HepG2 (cell line): Measurements from ENCODE around the gene SIGLEC14. TPM values are rescaled to one million over a fixed set of nuclear protein-coding genes. Genes with fewer than 3 reads are reported as not detected.

ENCODE experiments used
- ATAC-seq: fragments of 200-7000 bp; cut with Tn5 transposase; 3 replicates; pipeline ENCODE4 v1.9.1; 2020; ENCODE audit warnings: mild to moderate bottlenecking, moderate library complexity
- BruUV-seq: library from RNA; stranded (reverse); fragments of 400-500 nt; replicated peaks from 2 replicates; lab custom pipeline; 2021; lab: Mats Ljungman, UMichigan
- CTCF ChIA-PET: fragments of 300-600 bp; formaldehyde crosslinking; extraction: SDS; loops from one replicate; lab custom pipeline; 2021; ENCODE audit warnings: low total read pairs, inconsistent platforms, low intra/inter-chr PET ratio; lab: Yijun Ruan, JAX
- POLR2A ChIA-PET: fragments of 350-600 bp; sonication (Branson Sonifier 250); formaldehyde crosslinking; loops from one replicate; lab custom pipeline; 2020; ENCODE audit warnings: antibody characterized with exemption, inconsistent platforms; lab: Yijun Ruan, JAX
- DNase-seq: peaks from one replicate; pipeline ENCODE4 v3.0.0-alpha.2; 2015; ENCODE audit warnings: low spot score
- FAIRE-seq: peaks from 3 replicates; lab custom pipeline; 2011; peaks lifted over from hg19 to GRCh38; lab: Jason Lieb, UNC
- H2AFZ ChIP-seq: one replicate; pipeline ENCODE4 v1.6.1; 2011; ENCODE audit warnings: low read length, inconsistent platforms
- H3K27ac ChIP-seq: fragments of 300-600 bp; 3 replicates; pipeline ENCODE4 v1.8.0; 2011; ENCODE audit warnings: mixed run types, mild to moderate bottlenecking, mixed read lengths, low read length, inconsistent platforms; ENCODE audit not compliant: insufficient read depth; ENCODE audit errors: extremely low read length
- H3K27me3 ChIP-seq, 2 experiments: fragments of 200-600 bp in 1 of 2; 2 replicates in 1 of 2; 3 replicates in 1 of 2; pipeline versions ENCODE4 v1.6.0 to v1.8.0; 2011; ENCODE audit warnings: low read length in 2 of 2, mild to moderate bottlenecking in 2 of 2, moderate library complexity in 2 of 2, inconsistent platforms in 1 of 2; ENCODE audit not compliant: insufficient read depth in 2 of 2, control insufficient read depth in 1 of 2
- H3K36me3 ChIP-seq, 2 experiments: fragments of 200-600 bp in 1 of 2; replicated peaks in 1 of 2; 2 replicates in 1 of 2; 3 replicates in 1 of 2; pipeline versions ENCODE4 v1.5.1 to v1.8.0; 2011; ENCODE audit warnings: low read length in 2 of 2, inconsistent platforms in 1 of 2; ENCODE audit not compliant: insufficient read depth in 2 of 2, control insufficient read depth in 1 of 2
- H3K4me1 ChIP-seq: 2 replicates; pipeline ENCODE4 v1.5.1; 2012; ENCODE audit warnings: low read length, inconsistent platforms; ENCODE audit not compliant: insufficient read depth
- H3K4me2 ChIP-seq: 2 replicates; pipeline ENCODE4 v1.6.0; 2011; ENCODE audit warnings: low read depth, low read length, inconsistent platforms
- H3K4me3 ChIP-seq, 3 experiments: fragments of 200-600 bp in 1 of 3; sonication (generic), shearing (Covaris generic) in 1 of 3; replicated peaks in 1 of 3; 2 replicates each; pipeline ENCODE4 v1.5.1; 2011 to 2016; ENCODE audit warnings: low read length in 3 of 3, inconsistent platforms in 2 of 3, low read depth in 2 of 3, mild to moderate bottlenecking in 2 of 3, control low read depth in 1 of 3, mixed read lengths in 1 of 3; ENCODE audit not compliant: insufficient read depth in 1 of 3
- H3K79me2 ChIP-seq: one replicate; pipeline ENCODE4 v1.6.1; 2011; ENCODE audit warnings: low read length, inconsistent platforms; ENCODE audit not compliant: insufficient read depth
- H3K9ac ChIP-seq: 2 replicates; pipeline ENCODE4 v1.6.0; 2011; ENCODE audit warnings: mild to moderate bottlenecking, low read depth, low read length, inconsistent platforms; ENCODE audit not compliant: insufficient read depth
- H3K9me3 ChIP-seq: 2 replicates; pipeline ENCODE4 v1.5.1; 2012; ENCODE audit warnings: mild to moderate bottlenecking, low read length
- H4K20me1 ChIP-seq: 2 replicates; pipeline ENCODE4 v1.6.0; 2011; ENCODE audit warnings: inconsistent platforms, mild to moderate bottlenecking, low read length, moderate library complexity; ENCODE audit not compliant: insufficient read depth
- RBFOX2 ChIP-seq: fragments of 200-400 bp; formaldehyde crosslinking; IDR thresholded peaks from 2 replicates; pipeline ENCODE4 v1.6.1; 2017; ENCODE audit warnings: low read depth, mild to moderate bottlenecking, low read length
- ZNF460 ChIP-seq: sonication (generic); formaldehyde crosslinking; IDR thresholded peaks from 2 replicates; pipeline ENCODE4 v1.5.1; 2020; ENCODE audit warnings: missing genetic modification reagents, mild to moderate bottlenecking, borderline replicate concordance
- WGBS: methylation state at CpG from one replicate; pipeline ENCODE4 v1.1.6; 2017; ENCODE audit warnings: low lambda C conversion rate; 5-methylcytosine and 5-hydroxymethylcytosine counted together
- in situ Hi-C: cut with HindIII; loops from 2 replicates; pipeline ENCODE4 v1.10.0; 2017; ENCODE audit warnings: low pct_unique_long_range_greater_than_20kb; ENCODE audit not compliant: extremely low pct_ligation_motif_present
- intact Hi-C: fragments of 100-400 bp; cut with micrococcal nuclease; formaldehyde crosslinking; loops from one replicate; pipeline ENCODE4 v1.10.0; 2022; ENCODE audit not compliant: unreplicated experiment
- polyA plus RNA-seq, 8 experiments: library from polyadenylated mRNA; depleted of rRNA in 3 of 8; stranded (reverse) in 7 of 8; unstranded in 1 of 8; fragments of >200 nt; fragmentation: Illumina TruSeq in 4 of 8; extraction: Trizol in 4 of 8; gene quantifications; 2 replicates each; pipeline versions ENCODE4 v1.2.1 to v1.2.3, GENCODE V29; 2011 to 2016; ENCODE audit warnings: low read depth in 4 of 8, missing spikeins in 1 of 8, mixed read lengths in 1 of 8; ENCODE audit not compliant: insufficient read depth in 1 of 8
- total RNA-seq, 5 experiments: library from RNA; depleted of rRNA; stranded (reverse); fragments of >200 nt; fragmentation: Illumina TruSeq; extraction: Trizol; gene quantifications; 2 replicates each; pipeline ENCODE4 v1.2.3, GENCODE V29; 2016; ENCODE audit warnings: low read depth in 1 of 5
- TF ChIP-seq, protein P1 (sequence below): sonication (generic); formaldehyde crosslinking; IDR thresholded peaks from 2 replicates; pipeline ENCODE4 v1.8.0; 2023; ENCODE audit warnings: mild to moderate bottlenecking, missing genetic modification reagents
- TF ChIP-seq, protein P2 (sequence below): sonication (generic); formaldehyde crosslinking; IDR thresholded peaks from 2 replicates; pipeline ENCODE4 v1.4.0; 2020; ENCODE audit warnings: missing genetic modification reagents

Gene SIGLEC14
- total and polyA plus RNA-seq, 2 of the 13 experiments (the other 11 are each of a cell fraction or from before 2014, with no cell fraction given), result 0.05 to 0.09 TPM

DNA sequence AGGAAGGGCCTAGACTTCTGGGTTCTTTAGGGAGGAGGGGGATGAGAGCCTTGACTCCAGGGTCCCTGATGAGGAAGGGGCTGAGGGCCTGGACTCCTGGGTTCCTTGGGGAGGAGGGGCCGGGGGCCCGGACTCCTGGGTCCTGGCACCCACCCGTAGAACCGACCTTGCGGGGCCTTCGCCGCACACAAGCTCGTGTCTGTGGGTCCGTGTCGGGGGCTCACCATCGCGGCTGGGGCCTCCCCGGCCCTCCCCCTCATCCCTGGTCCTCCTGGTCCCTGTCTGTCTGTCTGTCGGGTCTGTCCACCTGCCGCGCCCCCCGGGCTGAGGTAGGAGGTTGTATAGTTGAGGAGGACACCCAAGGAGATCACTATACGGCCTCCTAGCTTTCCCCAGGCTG, 45.8 kb upstream of the SIGLEC14 start:
- POLR2A ChIA-PET, result no interaction called here
- peaks cover 2 to 6% of the 10 kb centered on the region in 2 experiments; a peak in 1 of 5 replicates for H3K36me3 ChIP-seq
- H3K9me3 ChIP-seq, result no peaks in the 10 kb centered on the region
- CTCF ChIA-PET, result no interaction called here
- H3K27me3 ChIP-seq, result no peaks in the 10 kb centered on the region; a peak in 1 of 5 replicates
- no peak overlapping the region for H3K4me3 ChIP-seq
- no peak overlapping the region for H3K27ac ChIP-seq
- no TSS peak for BruUV-seq
- no peak overlapping the region for H2AFZ ChIP-seq
- no peaks in the 10 kb centered on the region for H3K79me2 ChIP-seq
- 80% methylated on average over 1 of the region's 18 CpGs for WGBS
- no peak overlapping the region for H3K9ac ChIP-seq
- DNase-seq, result no peak
- no peak for ATAC-seq
- in situ Hi-C loops, result no loop called here
- peaks cover 15% of the 10 kb centered on the region; the same call in 1 of the 2 replicates for H4K20me1 ChIP-seq
- no peak overlapping the region for H3K4me2 ChIP-seq
- intact Hi-C loops, result no loop called here
- FAIRE-seq, result no peak
- TF ChIP-seq, protein P1, sequence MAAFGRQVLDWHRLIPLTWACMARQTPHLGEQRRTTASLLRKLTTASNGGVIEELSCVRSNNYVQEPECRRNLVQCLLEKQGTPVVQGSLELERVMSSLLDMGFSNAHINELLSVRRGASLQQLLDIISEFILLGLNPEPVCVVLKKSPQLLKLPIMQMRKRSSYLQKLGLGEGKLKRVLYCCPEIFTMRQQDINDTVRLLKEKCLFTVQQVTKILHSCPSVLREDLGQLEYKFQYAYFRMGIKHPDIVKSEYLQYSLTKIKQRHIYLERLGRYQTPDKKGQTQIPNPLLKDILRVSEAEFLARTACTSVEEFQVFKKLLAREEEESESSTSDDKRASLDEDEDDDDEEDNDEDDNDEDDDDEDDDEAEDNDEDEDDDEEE (CRISPR knock-in tag), result no peak
- peak; percentile 51 for TF ChIP-seq RBFOX2
- peaks cover 21% of the 10 kb centered on the region for H3K4me1 ChIP-seq

DNA sequence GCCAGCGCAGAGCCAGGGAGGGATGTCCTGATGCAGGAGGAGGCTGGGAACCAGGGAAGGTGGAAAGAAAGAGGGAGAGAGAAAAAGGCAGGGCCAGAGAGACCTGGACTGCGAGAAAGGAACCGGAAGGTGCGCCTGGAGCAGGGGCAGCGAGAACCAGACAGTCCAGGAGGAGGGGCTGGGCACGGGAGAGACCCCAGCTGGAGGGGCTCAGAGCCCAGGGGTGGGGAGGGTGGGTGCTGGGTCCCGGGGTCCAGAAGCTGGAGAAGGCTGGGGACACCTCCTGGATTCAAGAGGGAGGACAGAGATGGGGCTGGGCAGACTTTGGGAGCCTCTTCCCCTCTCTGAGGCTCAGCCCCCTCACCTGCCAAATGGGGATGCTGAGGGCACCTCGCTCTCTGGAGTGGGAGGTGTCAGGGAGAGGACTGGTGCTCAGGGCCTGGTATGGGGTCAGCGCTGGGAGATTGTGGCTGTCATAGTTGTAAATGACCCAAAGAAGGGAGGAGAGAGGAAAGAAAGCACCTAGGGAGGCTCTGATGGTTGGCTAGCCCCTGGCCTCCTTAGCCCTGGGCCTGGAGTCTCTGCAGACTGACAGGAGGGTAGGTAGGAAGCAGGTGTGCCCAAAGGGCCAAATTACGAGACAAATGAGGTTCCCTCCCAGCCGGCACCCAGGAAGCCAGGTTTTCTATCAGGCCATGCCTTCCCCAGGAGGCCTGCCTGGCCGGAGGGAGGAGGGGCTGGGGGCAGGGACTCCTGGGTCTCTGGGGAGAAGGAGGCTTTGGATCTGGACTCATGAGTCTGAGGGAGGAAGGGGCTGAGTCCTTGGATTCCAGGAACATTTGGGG, 45.2 kb upstream of the SIGLEC14 start:
- intact Hi-C loops, result no loop called here
- no peak overlapping the region for H3K9ac ChIP-seq
- POLR2A ChIA-PET, result interaction anchor here (1.8 kb wide), 1 partner anchor 12 kb away, joined by 8 read pairs; no protein-coding TSS in a partner anchor
- peaks cover 28% of the 10 kb centered on the region for H3K4me1 ChIP-seq
- in situ Hi-C loops, result no loop called here
- TF ChIP-seq ZNF460 (CRISPR knock-in tag), result no peak
- TF ChIP-seq, protein P2, sequence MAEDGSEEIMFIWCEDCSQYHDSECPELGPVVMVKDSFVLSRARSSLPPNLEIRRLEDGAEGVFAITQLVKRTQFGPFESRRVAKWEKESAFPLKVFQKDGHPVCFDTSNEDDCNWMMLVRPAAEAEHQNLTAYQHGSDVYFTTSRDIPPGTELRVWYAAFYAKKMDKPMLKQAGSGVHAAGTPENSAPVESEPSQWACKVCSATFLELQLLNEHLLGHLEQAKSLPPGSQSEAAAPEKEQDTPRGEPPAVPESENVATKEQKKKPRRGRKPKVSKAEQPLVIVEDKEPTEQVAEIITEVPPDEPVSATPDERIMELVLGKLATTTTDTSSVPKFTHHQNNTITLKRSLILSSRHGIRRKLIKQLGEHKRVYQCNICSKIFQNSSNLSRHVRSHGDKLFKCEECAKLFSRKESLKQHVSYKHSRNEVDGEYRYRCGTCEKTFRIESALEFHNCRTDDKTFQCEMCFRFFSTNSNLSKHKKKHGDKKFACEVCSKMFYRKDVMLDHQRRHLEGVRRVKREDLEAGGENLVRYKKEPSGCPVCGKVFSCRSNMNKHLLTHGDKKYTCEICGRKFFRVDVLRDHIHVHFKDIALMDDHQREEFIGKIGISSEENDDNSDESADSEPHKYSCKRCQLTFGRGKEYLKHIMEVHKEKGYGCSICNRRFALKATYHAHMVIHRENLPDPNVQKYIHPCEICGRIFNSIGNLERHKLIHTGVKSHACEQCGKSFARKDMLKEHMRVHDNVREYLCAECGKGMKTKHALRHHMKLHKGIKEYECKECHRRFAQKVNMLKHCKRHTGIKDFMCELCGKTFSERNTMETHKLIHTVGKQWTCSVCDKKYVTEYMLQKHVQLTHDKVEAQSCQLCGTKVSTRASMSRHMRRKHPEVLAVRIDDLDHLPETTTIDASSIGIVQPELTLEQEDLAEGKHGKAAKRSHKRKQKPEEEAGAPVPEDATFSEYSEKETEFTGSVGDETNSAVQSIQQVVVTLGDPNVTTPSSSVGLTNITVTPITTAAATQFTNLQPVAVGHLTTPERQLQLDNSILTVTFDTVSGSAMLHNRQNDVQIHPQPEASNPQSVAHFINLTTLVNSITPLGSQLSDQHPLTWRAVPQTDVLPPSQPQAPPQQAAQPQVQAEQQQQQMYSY (CRISPR knock-in tag), result peak; percentile 70; the same call in 1 of the 2 replicates
- H2AFZ ChIP-seq, result no peak overlapping the region
- FAIRE-seq (no peak), ATAC-seq (no peak), DNase-seq (no peak)
- H3K4me3 ChIP-seq, result no peak overlapping the region; a peak in 1 of 6 replicates
- no peaks in the 10 kb centered on the region for H3K9me3 ChIP-seq
- H3K4me2 ChIP-seq, result peak overlapping the region; percentile 32; the same call in 1 of the 2 replicates
- CTCF ChIA-PET, result no interaction called here
- 69% methylated on average over 11 of the region's 12 CpGs for WGBS
- BruUV-seq, result no TSS peak
- H3K27me3 ChIP-seq, result no peaks in the 10 kb centered on the region; a peak in 1 of 5 replicates
- no peak overlapping the region for H3K27ac ChIP-seq
- peaks cover 15% of the 10 kb centered on the region; the same call in 1 of the 2 replicates for H4K20me1 ChIP-seq
- H3K36me3 ChIP-seq, result peaks cover 2 to 6% of the 10 kb centered on the region in 2 experiments; a peak in 1 of 5 replicates
- no peaks in the 10 kb centered on the region for H3K79me2 ChIP-seq
